GM18861 (cell line): ENCODE measurements around the gene KIN.
A peak's percentile ranks its signal among the peaks of the same experiment; 100 is the strongest.
"Not testable (repeated sequence)": the region's sequence is repeated elsewhere in the genome, so short reads cannot be mapped to it uniquely, and the experiment has no call there.

Source experiments
- ATAC-seq: cut with Tn5 transposase; IDR thresholded peaks from one replicate; pipeline ENCODE4 v1.9.1; 2021; ENCODE audit not compliant: unreplicated experiment

KIN gene

GRCh38 chr10:7787857-7788638, at the start of gene KIN, which contains the start of gene ATP5F1C:
KIN (minus strand) TSS chr10:7787993; CDS start chr10:7787933, 60 bp downstream.
ATP5F1C (plus strand) TSS chr10:7788177; CDS start chr10:7788208, 31 bp downstream.
- peak; percentile 95 for ATAC-seq

- no peak for ATAC-seq
Measured at GRCh38 chr10:7836571-7836970, 48.8 kb upstream of the KIN start.

- ATAC-seq: no peak
Measured at GRCh38 chr10:7834262-7834661, 46.5 kb upstream of the KIN start.

GRCh38 chr10:7833210-7833609, 45.4 kb upstream of the KIN start:
- ATAC-seq: no peak

GRCh38 chr10:7832060-7832459, 44.3 kb upstream of the KIN start:
- ATAC-seq: no peak

- ATAC-seq: no peak
Measured at GRCh38 chr10:7829289-7829834, 41.6 kb upstream of the KIN start.

GRCh38 chr10:7826971-7827370, 39.2 kb upstream of the KIN start:
- no peak for ATAC-seq

- no peak for ATAC-seq
Measured at GRCh38 chr10:7824251-7824650, 36.5 kb upstream of the KIN start.

- ATAC-seq: peak; percentile 44
Measured at GRCh38 chr10:7819121-7819460, 31.3 kb upstream of the KIN start.

GRCh38 chr10:7818295-7819120, 30.7 kb upstream of the KIN start, which contains the start of gene TAF3:
TAF3 (plus strand) TSS chr10:7818505; CDS start chr10:7818710, 205 bp downstream.
- ATAC-seq: peak; percentile 85

- ATAC-seq: no peak
Measured at GRCh38 chr10:7817984-7818294, 30.1 kb upstream of the KIN start.

- no peak for ATAC-seq
Measured at GRCh38 chr10:7817576-7817975, 29.8 kb upstream of the KIN start.

- no peak for ATAC-seq
Measured at GRCh38 chr10:7813481-7813880, 25.7 kb upstream of the KIN start.

- ATAC-seq: not testable (repeated sequence)
Measured at GRCh38 chr10:7811743-7812142, 23.9 kb upstream of the KIN start.

GRCh38 chr10:7811000-7811399, 23.2 kb upstream of the KIN start:
- ATAC-seq: no peak

- no peak for ATAC-seq
Measured at GRCh38 chr10:7810443-7810842, 22.6 kb upstream of the KIN start.

- ATAC-seq: no peak
Measured at GRCh38 chr10:7808686-7809267, 21.0 kb upstream of the KIN start.

GRCh38 chr10:7804741-7805140, 16.9 kb upstream of the KIN start:
- ATAC-seq: no peak

- ATAC-seq: no peak
Measured at GRCh38 chr10:7804216-7804615, 16.4 kb upstream of the KIN start.

GRCh38 chr10:7802606-7803005, 14.8 kb upstream of the KIN start:
- no peak for ATAC-seq

GRCh38 chr10:7797582-7797981, 9.8 kb upstream of the KIN start:
- ATAC-seq: no peak

GRCh38 chr10:7795605-7796004, 7.8 kb upstream of the KIN start:
- no peak for ATAC-seq
